GM19395 (cell line): Measurements from ENCODE around the gene PNPLA7.

ENCODE experiments used
- ATAC-seq: cut with Tn5 transposase; IDR thresholded peaks from one replicate; pipeline ENCODE4 v1.9.1; 2021; ENCODE audit warnings: mild to moderate bottlenecking, moderate library complexity; ENCODE audit not compliant: unreplicated experiment

The PNPLA7 gene

GRCh38 chr9:137437691-137438590, 112.3 kb downstream of the PNPLA7 start:
- ATAC-seq: no peak

DNA sequence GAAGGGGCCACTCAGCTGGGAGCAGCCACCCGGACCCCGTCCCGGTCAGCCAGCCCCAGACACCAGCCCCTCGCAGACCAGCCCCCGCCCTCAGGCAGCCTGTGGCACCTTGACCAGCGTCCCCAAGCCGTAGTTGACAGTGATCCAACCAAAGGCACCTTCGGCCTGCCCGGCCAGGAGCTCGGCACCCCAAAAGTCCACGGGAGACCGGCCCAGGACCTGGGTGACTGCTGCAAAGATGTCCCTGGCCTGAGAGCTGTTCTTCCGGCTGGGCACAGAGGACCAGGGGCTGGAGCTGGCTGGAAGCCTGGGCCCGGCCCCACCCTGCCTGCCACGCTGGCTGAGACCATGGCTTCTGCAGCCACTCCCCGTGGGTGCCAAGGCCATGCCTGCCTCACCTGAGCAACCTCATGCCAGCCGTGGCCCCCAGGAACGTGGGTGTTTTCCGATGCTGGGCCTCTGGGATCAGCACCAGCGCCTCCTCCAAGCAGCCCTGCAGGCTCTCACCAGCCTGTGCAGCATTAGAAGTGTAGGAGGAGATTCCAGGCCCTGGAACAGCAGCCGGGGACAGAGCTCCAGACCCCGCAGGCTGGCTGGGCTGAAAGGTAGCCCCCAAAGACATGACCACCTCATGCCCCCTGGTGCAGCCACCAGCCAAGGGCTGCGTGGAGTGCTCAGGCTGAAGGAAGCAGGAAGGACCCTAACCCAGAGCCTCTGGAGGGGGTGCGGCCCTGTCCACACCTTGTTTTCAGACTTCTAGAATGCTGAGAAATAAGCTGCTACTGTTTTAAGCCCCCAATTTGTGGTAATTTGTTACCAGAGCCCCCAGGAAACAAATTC, 113.2 kb downstream of the PNPLA7 start:
- no peak for ATAC-seq

DNA sequence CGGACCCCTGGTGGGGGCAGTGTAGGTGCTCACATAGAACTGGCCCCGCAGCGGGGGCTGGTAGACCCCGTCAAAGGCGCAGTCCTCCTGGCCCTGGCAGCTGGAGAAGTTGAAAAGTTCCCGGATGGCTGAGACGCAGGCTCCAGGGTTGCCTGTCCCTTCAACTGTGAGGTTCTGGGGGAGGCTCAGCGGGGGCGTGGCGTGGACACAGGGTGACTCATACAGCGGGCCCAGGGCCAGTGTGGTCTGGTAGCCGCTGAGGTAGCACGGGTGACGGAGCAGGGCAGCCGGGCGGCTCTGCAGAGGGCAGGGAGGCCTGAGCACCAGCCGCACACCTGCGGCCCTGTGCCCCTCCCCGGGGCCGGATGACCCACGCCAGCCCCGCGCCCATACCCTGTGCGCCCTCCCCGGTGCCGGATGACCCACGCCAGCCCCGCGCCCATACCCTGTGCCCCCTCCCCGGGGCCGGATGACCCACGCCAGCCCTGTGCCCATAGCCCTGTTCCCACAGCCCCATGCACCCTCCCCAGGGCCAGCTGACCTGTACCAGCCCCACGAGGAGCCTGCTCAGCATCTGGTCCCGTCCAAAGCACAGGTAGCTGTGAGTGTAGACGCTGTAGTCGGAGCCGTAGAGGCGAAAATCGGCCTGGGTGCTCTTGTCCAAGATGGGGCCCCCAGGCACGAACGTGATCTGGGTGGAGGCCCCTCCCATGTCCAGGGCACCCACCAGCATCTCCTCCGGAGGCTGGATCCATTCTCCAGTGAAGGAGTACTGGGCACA, 114.0 kb downstream of the PNPLA7 start:
- ATAC-seq: no peak

- ATAC-seq: no peak
Measured at GRCh38 chr9:137435381-137435891, 114.8 kb downstream of the PNPLA7 start.

DNA sequence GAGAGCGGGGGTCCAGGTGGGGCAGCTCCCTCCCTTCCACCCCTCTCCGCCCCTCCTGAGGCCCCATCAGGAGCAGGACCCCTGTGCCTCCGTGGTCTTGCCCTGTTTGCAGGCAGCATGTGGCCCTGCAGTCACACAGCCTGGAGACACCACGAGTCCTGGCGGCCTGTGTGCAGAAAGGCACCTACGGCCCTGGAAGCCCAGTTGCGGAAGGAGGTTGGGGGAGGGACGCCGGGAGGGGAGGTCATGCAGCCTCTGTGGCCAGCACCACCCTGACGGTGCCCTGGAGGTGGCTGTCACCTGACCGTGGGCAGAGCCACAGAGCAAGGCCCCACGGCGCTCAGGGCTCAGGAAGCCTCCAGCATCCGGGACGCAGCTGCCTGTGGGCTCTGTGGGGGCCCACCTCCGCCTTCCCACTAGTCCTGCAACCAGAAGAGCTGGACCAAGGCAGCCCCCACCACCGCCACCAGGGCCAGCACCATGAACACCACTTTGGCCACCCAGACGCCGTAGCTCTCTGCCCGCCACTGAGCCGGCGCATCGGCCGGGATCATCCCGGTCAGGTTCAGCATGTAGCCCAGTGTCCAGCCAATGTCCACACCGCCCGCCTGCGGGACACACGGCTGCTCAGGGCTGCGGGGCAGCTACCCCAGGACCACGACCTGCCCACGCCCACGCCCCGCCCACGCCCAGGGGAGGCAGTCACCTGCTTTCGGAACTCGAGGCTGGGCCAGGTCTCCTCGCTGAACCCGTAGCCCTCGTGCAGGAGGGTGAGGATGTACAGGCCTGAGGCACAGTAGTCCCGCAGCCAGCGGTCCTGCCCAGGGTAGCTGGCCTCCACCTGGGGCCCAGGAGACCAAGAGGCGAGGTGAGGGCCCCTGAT, 115.5 kb downstream of the PNPLA7 start:
- no peak for ATAC-seq

DNA sequence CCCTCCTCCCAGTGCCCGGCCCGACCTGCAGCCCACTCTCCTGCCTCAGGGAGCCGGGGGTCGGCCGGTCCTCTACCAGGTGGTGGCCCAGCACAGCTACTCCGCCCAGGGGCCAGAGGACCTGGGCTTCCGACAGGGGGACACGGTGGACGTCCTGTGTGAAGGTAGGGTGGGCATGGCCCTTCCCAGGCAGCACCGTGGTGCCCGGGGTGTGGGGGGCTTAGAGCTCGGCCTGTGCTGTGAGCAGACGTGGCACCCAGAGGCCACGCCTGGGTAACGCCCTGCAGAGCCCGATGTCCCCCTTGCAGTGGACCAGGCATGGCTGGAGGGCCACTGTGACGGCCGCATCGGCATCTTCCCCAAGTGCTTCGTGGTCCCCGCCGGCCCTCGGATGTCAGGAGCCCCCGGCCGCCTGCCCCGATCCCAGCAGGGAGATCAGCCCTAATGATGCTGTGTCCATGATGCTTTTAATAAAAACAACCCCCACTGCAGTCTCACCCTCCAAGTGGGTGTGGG, 116.2 kb downstream of the PNPLA7 start:
- ATAC-seq: no peak

DNA sequence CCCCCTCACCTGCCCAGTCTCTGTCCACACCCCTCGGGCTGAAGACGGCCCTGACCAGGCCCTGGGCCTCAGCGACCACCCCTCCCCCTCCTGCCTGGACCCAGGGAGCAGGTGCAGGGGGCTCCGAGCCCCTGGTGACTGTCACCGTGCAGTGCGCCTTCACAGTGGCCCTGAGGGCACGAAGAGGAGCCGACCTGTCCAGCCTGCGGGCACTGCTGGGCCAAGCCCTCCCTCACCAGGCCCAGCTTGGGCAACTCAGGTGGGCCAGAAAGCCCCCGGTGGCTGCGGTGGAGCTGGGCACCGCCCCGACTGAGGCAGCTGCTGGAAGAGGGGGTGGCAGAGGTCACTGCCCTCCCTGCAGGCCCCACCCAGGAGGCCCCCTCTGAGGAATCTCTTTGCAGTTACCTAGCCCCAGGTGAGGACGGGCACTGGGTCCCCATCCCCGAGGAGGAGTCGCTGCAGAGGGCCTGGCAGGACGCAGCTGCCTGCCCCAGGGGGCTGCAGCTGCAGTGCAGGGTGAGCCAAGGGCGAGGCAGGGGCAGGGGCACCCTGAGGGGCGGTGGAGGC, 116.8 kb downstream of the PNPLA7 start:
- no peak for ATAC-seq

DNA sequence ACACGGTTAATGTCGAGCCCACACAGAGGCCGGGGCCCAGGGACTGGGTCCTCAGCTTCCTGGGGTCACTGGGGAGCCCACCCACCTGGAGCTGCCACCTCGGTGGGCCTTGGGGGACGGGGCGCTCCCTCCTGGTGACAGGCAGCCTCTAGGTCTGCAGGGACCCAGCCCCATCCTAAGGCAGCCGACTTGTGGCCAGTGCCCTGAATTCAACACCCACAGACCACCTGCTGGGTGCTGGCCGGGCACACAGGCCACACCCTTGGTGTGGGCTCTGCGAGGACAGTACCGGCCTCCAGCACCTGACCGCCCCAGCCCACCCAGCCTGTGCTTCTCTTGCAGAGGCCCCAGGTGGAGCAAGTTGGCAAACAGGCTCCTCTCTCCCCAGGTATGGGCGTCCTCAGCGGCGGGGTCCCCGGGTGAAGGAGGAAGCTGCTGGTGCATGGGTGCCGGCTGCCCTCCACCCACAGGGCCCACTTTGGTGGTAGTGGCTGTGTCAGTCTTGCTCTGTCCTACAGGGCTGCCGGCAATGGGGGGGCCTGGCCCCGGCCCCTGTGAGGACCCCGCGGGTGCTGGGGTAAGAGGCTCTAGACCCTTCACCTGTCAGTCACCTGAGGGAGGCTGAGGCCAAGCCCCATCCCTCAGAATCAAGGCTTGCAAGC, 117.4 kb downstream of the PNPLA7 start:
- no peak for ATAC-seq

DNA sequence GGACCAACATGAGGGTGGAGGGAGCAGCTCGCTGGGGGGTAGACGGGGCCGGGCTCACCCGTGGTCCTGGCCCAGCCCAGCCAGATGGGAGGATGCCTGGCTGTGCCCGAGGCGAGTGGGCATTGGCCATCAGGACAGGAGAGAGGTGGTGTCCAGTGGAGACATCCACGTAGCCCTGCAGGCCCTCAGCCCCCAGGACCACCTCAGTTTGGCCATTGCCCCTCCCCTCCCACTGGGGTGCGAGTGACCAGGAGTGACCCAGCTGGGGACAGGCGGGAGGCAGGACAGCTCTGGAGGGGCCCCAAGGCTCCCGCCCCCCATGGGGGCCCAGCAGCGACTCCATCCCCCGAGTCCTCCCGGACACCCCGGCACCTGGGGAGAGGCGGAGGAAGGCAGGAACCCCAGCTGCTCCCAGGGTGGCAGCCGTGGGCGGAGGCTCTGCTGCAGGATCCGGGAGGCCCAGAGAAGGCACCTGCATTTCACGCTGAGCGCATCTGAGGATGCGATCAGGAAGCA, 118.7 kb downstream of the PNPLA7 start:
- ATAC-seq: no peak

- no peak for ATAC-seq
Measured at GRCh38 chr9:137430723-137431415, 119.3 kb downstream of the PNPLA7 start.

DNA sequence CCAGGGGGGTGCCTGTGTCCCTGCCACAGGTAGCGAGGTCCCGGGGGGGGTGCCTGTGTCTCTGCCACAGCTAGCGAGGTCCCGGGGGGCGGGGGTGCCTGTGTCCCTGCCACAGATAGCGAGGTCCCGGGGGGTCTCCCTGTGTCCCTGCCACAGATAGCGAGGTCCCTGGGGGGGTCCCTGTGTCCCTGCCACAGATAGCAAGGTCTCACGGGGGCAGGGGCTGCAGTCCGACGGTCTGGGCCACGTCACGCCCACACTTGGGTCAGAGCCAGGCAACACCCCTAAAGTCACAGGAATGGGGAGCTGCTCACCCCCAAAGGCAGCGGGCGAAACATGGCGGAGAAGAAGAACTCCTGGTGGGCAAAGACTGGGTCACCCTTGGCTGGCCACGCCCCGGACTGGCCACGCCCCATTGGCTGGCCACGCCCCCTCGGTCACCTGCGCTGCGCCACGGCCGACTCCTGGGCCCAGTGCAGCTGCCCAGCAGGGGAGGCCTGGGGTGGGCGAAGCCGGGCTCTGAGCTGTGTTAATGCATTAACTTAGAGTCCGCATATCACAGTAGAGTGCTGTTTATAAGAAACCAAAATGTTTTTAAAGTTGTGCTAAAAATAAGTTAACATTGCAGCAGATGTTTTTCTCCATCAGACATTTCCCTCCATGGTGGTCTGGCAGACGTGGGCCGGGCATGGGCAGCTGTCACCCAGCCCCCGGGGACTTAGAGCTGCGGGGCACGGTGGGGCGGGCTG, 120.1 kb downstream of the PNPLA7 start:
- no peak for ATAC-seq

- no peak for ATAC-seq
Measured at GRCh38 chr9:137429546-137429890, 120.7 kb downstream of the PNPLA7 start.

GRCh38 chr9:137428841-137429545, 121.2 kb downstream of the PNPLA7 start:
- no peak for ATAC-seq

DNA sequence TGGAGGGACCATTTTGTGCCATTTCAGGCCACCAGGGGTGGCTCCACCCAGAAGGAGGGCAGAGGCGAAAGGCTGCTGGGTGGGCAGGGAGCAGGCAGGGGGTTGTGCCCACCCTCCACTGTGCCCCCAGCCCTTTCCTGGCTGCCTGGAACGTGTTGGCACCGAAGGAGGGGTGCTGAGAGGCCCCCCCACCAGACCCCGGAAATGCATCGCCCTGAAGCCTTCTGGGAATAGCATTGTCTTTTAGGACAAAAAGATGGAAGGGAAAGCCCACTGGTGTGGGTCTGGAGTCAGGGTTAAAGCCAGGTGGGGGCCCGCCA, 121.9 kb downstream of the PNPLA7 start:
- no peak for ATAC-seq

- no peak for ATAC-seq
Measured at GRCh38 chr9:137427454-137428310, 122.5 kb downstream of the PNPLA7 start.
